HEK293 (cell line): Measurements from ENCODE around the gene LIPE.

ENCODE experiments used
- CTCF ChIA-PET: fragments of 350-600 bp; formaldehyde crosslinking; extraction: SDS; loops from one replicate; lab custom pipeline; 2021; ENCODE audit warnings: antibody characterized with exemption; lab: Yijun Ruan, JAX
- POLR2A ChIA-PET: fragments of 300-600 bp; formaldehyde crosslinking; extraction: SDS; loops from one replicate; lab custom pipeline; 2020; ENCODE audit warnings: antibody characterized with exemption, inconsistent platforms; lab: Yijun Ruan, JAX
- H3K27ac ChIP-seq: fragments of 200-500 bp; sonication (Bioruptor generic); 2 replicates; pipeline ENCODE4 v1.5.1; 2014; ENCODE audit warnings: low read depth, low read length, control low read depth, inconsistent platforms; ENCODE audit errors: extremely low read depth
- H3K36me3 ChIP-seq, 2 experiments: fragments of 200-500 bp in 1 of 2; sonication (Bioruptor generic) in 1 of 2; 1 replicate in 1 of 2; 2 replicates in 1 of 2; pipeline ENCODE4 v1.5.1; 2014 to 2017; ENCODE audit warnings: inconsistent platforms in 2 of 2, low read length in 2 of 2; ENCODE audit not compliant: control insufficient read depth in 2 of 2, insufficient read depth in 1 of 2
- H3K4me1 ChIP-seq: fragments of 200-500 bp; sonication (Bioruptor generic); 2 replicates; pipeline ENCODE4 v1.5.1; 2014; ENCODE audit warnings: mild to moderate bottlenecking, low read length, inconsistent platforms; ENCODE audit not compliant: control insufficient read depth, insufficient read depth
- H3K4me3 ChIP-seq: 2 replicates; pipeline ENCODE4 v1.5.1; 2011; ENCODE audit warnings: low read depth, mild to moderate bottlenecking, control low read depth, low read length, moderate library complexity
- H3K9me3 ChIP-seq: fragments of 200-500 bp; sonication (Bioruptor generic); 2 replicates; pipeline ENCODE4 v1.5.1; 2014; ENCODE audit warnings: low read depth, low read length, inconsistent platforms; ENCODE audit not compliant: control insufficient read depth, insufficient read depth
- GFI1B ChIP-seq: fragments of 450-650 bp; formaldehyde crosslinking; IDR thresholded peaks from 2 replicates; pipeline ENCODE4 v1.5.1; 2016; ENCODE audit warnings: missing biosample characterization, missing genetic modification characterization
- GLI4 ChIP-seq: fragments of 450-650 bp; formaldehyde crosslinking; IDR thresholded peaks from 2 replicates; pipeline ENCODE4 v1.5.1; 2016; ENCODE audit warnings: missing biosample characterization, missing genetic modification characterization
- GLIS1 ChIP-seq: fragments of 450-650 bp; formaldehyde crosslinking; IDR thresholded peaks from 2 replicates; pipeline ENCODE4 v1.5.1; 2016; ENCODE audit warnings: missing biosample characterization, missing genetic modification characterization
- MEIS1 ChIP-seq: sonication (generic); formaldehyde crosslinking; IDR thresholded peaks from 2 replicates; pipeline ENCODE4 v1.8.1; 2022; ENCODE audit warnings: missing genetic modification reagents, mild to moderate bottlenecking, borderline replicate concordance
- OSR2 ChIP-seq: fragments of 450-650 bp; formaldehyde crosslinking; IDR thresholded peaks from 2 replicates; pipeline ENCODE4 v1.5.1; 2016; ENCODE audit warnings: missing biosample characterization, missing genetic modification characterization
- SCRT2 ChIP-seq: fragments of 450-650 bp; formaldehyde crosslinking; IDR thresholded peaks from 2 replicates; pipeline ENCODE4 v1.5.1; 2016; ENCODE audit warnings: missing biosample characterization, missing genetic modification characterization
- SP3 ChIP-seq: fragments of 450-650 bp; formaldehyde crosslinking; IDR thresholded peaks from 2 replicates; pipeline ENCODE4 v1.5.1; 2016; ENCODE audit warnings: missing biosample characterization, missing genetic modification characterization
- SP7 ChIP-seq: fragments of 450-650 bp; formaldehyde crosslinking; IDR thresholded peaks from 2 replicates; pipeline ENCODE4 v1.5.1; 2016; ENCODE audit warnings: missing biosample characterization, missing genetic modification characterization
- YY2 ChIP-seq: fragments of 450-650 bp; formaldehyde crosslinking; IDR thresholded peaks from 2 replicates; pipeline ENCODE4 v1.5.1; 2016; ENCODE audit warnings: missing biosample characterization, missing genetic modification characterization
- ZBTB1 ChIP-seq: fragments of 450-650 bp; formaldehyde crosslinking; IDR thresholded peaks from 2 replicates; pipeline ENCODE4 v1.5.1; 2016; ENCODE audit warnings: missing biosample characterization, missing genetic modification characterization
- ZBTB20 ChIP-seq: fragments of 450-650 bp; formaldehyde crosslinking; IDR thresholded peaks from 2 replicates; pipeline ENCODE4 v1.5.1; 2016; ENCODE audit warnings: missing biosample characterization, missing genetic modification characterization
- ZFP69B ChIP-seq: fragments of 450-650 bp; formaldehyde crosslinking; IDR thresholded peaks from 2 replicates; pipeline ENCODE4 v1.5.1; 2016; ENCODE audit warnings: missing biosample characterization, missing genetic modification characterization
- ZNF16 ChIP-seq: fragments of 450-650 bp; formaldehyde crosslinking; IDR thresholded peaks from 2 replicates; pipeline ENCODE4 v1.5.1; 2016; ENCODE audit warnings: low read depth, missing biosample characterization, missing genetic modification characterization
- ZNF202 ChIP-seq: fragments of 450-650 bp; formaldehyde crosslinking; IDR thresholded peaks from 2 replicates; pipeline ENCODE4 v1.5.1; 2016; ENCODE audit warnings: missing biosample characterization, missing genetic modification characterization, borderline replicate concordance
- ZNF223 ChIP-seq: fragments of 450-650 bp; formaldehyde crosslinking; IDR thresholded peaks from 2 replicates; pipeline ENCODE4 v1.5.1; 2016; ENCODE audit warnings: missing biosample characterization, missing genetic modification characterization
- ZNF24 ChIP-seq: fragments of 450-650 bp; formaldehyde crosslinking; IDR thresholded peaks from 2 replicates; pipeline ENCODE4 v1.5.1; 2016; ENCODE audit warnings: missing biosample characterization, missing genetic modification characterization
- ZNF266 ChIP-seq: fragments of 450-650 bp; formaldehyde crosslinking; IDR thresholded peaks from 2 replicates; pipeline ENCODE4 v1.5.1; 2016; ENCODE audit warnings: missing biosample characterization, missing genetic modification characterization, low read depth
- ZNF501 ChIP-seq: fragments of 450-650 bp; formaldehyde crosslinking; IDR thresholded peaks from 2 replicates; pipeline ENCODE4 v1.5.1; 2016; ENCODE audit warnings: missing biosample characterization, missing genetic modification characterization
- ZNF624 ChIP-seq: fragments of 450-650 bp; formaldehyde crosslinking; IDR thresholded peaks from 2 replicates; pipeline ENCODE4 v1.5.1; 2017; ENCODE audit warnings: missing biosample characterization, missing genetic modification characterization
- ZNF768 ChIP-seq: fragments of 450-650 bp; formaldehyde crosslinking; IDR thresholded peaks from 2 replicates; pipeline ENCODE4 v1.5.1; 2018; ENCODE audit warnings: missing biosample characterization, mild to moderate bottlenecking, missing genetic modification characterization
- TF ChIP-seq, protein P1 (sequence below): fragments of 450-650 bp; formaldehyde crosslinking; IDR thresholded peaks from 2 replicates; pipeline ENCODE4; 2016; ENCODE audit warnings: missing biosample characterization, missing genetic modification characterization
- TF ChIP-seq, protein P2 (sequence below): fragments of 450-650 bp; formaldehyde crosslinking; IDR thresholded peaks from 2 replicates; pipeline ENCODE4 v1.5.1; 2016; ENCODE audit warnings: missing biosample characterization, missing genetic modification characterization
- TF ChIP-seq, protein P3 (sequence below): fragments of 450-650 bp; formaldehyde crosslinking; IDR thresholded peaks from 2 replicates; pipeline ENCODE4 v1.5.1; 2016; ENCODE audit warnings: missing biosample characterization, missing genetic modification characterization, low read depth
- TF ChIP-seq, protein P4 (sequence below): fragments of 450-650 bp; formaldehyde crosslinking; IDR thresholded peaks from 2 replicates; pipeline ENCODE4 v1.5.1; 2016; ENCODE audit warnings: missing biosample characterization, missing genetic modification characterization
- TF ChIP-seq, protein P5 (sequence below): fragments of 450-650 bp; formaldehyde crosslinking; IDR thresholded peaks from 2 replicates; pipeline ENCODE4 v1.5.1; 2016; ENCODE audit warnings: missing biosample characterization, missing genetic modification characterization

LIPE gene

DNA sequence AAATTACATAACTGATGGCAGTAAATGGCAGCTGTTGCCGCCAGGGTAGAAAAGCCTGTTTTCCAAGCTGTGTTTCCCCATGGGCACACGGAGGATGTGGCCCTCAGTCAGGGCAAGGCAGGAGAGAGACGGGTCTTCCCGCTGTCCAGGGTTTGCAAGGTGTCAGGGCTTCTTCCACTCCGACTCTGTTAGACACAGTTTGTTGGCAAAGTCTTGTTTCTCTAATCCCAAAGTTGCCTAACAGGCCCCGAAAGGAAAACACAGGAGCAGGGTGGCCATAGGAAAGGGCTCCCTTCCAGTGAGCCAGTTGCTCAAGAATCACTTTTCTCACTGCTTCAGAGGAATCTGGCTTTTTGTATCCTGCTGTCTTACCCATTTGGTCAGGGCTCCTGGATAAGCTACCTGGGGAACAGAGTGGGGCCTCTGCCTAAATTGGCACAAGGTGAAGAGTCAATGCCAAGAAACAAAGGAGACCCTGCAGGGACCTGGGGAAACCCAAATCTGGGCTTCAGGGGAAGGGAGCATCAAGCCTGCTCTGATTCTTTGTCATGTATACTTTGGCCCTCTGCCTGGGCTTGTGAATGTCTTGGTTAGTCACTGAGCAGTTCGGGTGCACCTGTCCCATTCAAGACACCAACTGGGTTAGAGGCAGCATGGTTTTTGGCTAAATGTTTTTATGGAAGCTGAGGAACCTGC is 44.5 kb upstream of the LIPE start (continued):
- TF ChIP-seq OSR2 (tag by site-specific recombination) (peak; percentile 25; the same call in 1 of the 2 replicates), SP3 (tag by site-specific recombination) (no peak), ZNF768 (tag by site-specific recombination) (no peak), GLI4 (no peak), GFI1B (tag by site-specific recombination) (peak; percentile 76; the same call in 1 of the 2 replicates), ZNF223 (tag by site-specific recombination) (no peak), ZNF266 (tag by site-specific recombination) (no peak), MEIS1 (CRISPR knock-in tag) (no peak), ZNF501 (tag by site-specific recombination) (no peak), SP7 (tag by site-specific recombination) (no peak), ZNF16 (tag by site-specific recombination) (no peak), ZBTB20 (peak; percentile 36; the same call in 1 of the 2 replicates)
- TF ChIP-seq, protein P1, sequence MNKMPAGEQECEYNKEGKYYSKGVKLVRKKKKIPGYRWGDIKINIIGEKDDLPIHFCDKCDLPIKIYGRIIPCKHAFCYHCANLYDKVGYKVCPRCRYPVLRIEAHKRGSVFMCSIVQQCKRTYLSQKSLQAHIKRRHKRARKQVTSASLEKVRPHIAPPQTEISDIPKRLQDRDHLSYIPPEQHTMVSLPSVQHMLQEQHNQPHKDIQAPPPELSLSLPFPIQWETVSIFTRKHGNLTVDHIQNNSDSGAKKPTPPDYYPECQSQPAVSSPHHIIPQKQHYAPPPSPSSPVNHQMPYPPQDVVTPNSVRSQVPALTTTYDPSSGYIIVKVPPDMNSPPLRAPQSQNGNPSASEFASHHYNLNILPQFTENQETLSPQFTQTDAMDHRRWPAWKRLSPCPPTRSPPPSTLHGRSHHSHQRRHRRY (tag by site-specific recombination) = no peak
- TF ChIP-seq, protein P2, sequence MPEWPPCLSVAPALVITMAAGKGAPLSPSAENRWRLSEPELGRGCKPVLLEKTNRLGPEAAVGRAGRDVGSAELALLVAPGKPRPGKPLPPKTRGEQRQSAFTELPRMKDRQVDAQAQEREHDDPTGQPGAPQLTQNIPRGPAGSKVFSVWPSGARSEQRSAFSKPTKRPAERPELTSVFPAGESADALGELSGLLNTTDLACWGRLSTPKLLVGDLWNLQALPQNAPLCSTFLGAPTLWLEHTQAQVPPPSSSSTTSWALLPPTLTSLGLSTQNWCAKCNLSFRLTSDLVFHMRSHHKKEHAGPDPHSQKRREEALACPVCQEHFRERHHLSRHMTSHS (tag by site-specific recombination) = no peak
- TF ChIP-seq, protein P3, sequence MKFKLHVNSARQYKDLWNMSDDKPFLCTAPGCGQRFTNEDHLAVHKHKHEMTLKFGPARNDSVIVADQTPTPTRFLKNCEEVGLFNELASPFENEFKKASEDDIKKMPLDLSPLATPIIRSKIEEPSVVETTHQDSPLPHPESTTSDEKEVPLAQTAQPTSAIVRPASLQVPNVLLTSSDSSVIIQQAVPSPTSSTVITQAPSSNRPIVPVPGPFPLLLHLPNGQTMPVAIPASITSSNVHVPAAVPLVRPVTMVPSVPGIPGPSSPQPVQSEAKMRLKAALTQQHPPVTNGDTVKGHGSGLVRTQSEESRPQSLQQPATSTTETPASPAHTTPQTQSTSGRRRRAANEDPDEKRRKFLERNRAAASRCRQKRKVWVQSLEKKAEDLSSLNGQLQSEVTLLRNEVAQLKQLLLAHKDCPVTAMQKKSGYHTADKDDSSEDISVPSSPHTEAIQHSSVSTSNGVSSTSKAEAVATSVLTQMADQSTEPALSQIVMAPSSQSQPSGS = no peak
- TF ChIP-seq, protein P4, sequence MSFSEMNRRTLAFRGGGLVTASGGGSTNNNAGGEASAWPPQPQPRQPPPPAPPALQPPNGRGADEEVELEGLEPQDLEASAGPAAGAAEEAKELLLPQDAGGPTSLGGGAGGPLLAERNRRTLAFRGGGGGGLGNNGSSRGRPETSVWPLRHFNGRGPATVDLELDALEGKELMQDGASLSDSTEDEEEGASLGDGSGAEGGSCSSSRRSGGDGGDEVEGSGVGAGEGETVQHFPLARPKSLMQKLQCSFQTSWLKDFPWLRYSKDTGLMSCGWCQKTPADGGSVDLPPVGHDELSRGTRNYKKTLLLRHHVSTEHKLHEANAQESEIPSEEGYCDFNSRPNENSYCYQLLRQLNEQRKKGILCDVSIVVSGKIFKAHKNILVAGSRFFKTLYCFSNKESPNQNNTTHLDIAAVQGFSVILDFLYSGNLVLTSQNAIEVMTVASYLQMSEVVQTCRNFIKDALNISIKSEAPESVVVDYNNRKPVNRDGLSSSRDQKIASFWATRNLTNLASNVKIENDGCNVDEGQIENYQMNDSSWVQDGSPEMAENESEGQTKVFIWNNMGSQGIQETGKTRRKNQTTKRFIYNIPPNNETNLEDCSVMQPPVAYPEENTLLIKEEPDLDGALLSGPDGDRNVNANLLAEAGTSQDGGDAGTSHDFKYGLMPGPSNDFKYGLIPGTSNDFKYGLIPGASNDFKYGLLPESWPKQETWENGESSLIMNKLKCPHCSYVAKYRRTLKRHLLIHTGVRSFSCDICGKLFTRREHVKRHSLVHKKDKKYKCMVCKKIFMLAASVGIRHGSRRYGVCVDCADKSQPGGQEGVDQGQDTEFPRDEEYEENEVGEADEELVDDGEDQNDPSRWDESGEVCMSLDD (tag by site-specific recombination) = no peak
- TF ChIP-seq, protein P5, sequence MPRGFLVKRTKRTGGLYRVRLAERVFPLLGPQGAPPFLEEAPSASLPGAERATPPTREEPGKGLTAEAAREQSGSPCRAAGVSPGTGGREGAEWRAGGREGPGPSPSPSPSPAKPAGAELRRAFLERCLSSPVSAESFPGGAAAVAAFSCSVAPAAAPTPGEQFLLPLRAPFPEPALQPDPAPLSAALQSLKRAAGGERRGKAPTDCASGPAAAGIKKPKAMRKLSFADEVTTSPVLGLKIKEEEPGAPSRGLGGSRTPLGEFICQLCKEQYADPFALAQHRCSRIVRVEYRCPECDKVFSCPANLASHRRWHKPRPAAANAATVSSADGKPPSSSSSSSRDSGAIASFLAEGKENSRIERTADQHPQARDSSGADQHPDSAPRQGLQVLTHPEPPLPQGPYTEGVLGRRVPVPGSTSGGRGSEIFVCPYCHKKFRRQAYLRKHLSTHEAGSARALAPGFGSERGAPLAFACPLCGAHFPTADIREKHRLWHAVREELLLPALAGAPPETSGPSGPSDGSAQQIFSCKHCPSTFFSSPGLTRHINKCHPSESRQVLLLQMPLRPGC = no peak

DNA sequence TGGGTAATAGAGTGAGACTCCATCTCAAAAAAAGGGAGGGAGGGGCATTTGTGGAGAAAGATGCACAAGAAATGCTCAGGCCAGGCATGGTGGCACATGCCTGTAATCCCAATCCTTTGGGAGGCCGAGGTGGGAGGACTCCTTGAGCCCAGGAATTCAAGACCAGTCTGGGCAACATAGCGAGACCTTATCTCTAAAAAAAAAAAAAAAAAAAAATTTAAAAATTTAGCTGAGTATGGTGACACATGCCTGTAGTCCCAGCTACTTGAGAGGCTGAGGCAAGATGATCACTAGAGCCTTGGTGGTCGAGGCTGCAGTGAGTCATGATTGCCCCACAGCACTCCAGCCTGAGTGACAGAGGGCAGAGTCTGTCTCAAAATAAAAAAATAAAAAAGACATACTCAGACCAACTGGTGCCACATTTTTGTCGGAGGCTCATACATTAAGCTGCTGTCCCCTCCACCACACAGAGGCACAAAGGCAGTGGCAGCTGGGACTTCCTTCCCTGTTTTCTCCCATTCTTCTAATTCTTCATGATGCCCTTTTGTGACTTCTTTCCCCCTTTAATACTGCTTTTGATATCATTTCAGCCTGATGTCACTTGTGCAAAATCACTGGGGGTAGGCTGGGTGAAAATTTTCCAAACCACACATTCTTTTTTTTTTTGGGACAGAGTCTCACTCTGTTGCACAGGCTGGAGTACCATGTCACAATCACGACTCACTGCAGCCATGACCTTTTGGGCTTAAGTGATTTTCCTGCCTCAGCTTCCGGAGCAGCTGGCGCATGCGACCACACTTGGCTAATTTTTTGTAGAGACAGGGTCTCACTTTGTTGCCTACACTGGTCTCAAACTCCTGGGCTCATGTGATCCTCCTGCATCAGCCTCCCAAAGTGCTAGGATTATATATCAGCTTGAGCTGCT is 42.4 kb upstream of the LIPE start:
- ChIA-PET CTCF (interaction anchor here (0.6 to 2.1 kb wide), 9 partner anchors 13 to 138 kb away, joined by 3 to 17 read pairs (median 4); partner anchors contain the start of gene CEACAM1), POLR2A (no interaction called here)
- H3K27ac ChIP-seq = no peak overlapping the region
- no peaks in the 10 kb centered on the region for H3K9me3 ChIP-seq
- TF ChIP-seq YY2 (tag by site-specific recombination) (no peak), GLIS1 (tag by site-specific recombination) (0 out of 2 replicates have a peak, but pooled peaks have one; percentile 9), ZFP69B (tag by site-specific recombination) (0 out of 2 replicates have a peak, but pooled peaks have one; percentile 40), ZNF624 (no peak), ZNF24 (0 out of 2 replicates have a peak, but pooled peaks have one; percentile 21), ZBTB1 (no peak), SCRT2 (tag by site-specific recombination) (0 out of 2 replicates have a peak, but pooled peaks have one; percentile 11), ZNF202 (tag by site-specific recombination) (no peak)
- no peaks in the 10 kb centered on the region for H3K36me3 ChIP-seq
- no peak overlapping the region for H3K4me3 ChIP-seq
- H3K4me1 ChIP-seq = peaks cover 34% of the 10 kb centered on the region
